Mesangial cell (primary cell): Measurements from ENCODE around the gene MRC1. TPM values are rescaled to one million over a fixed set of nuclear protein-coding genes. Genes with fewer than 3 reads are reported as not detected.

Source experiments
- total RNA-seq: library from RNA; depleted of rRNA; stranded (reverse); fragments of >200 nt; gene quantifications from 2 replicates; pipeline ENCODE4 v1.2.3, GENCODE V29; 2015

The MRC1 gene
- not detected in 2 replicates for total RNA-seq

GRCh38 chr10:17808971-17809841 lies at the start of gene MRC1:
Gene MRC1 (plus strand): TSS chr10:17809348. CDS start chr10:17809466, 118 bp downstream.

GRCh38 chr10:17951868-17952371 lies 142.8 kb downstream of the MRC1 start, which contains the start of gene SLC39A12:
Gene SLC39A12 (plus strand): TSS chr10:17951918. CDS start chr10:17953277, 1,359 bp downstream.

Other genes with a start within 250 kb of the MRC1 start
- 26.9 and 36.3 TPM in 2 replicates for gene HACD1, start 192.0 kb upstream of the MRC1 start, total RNA-seq
- gene STAM, start 165.2 kb upstream of the MRC1 start, total RNA-seq = 13.9 and 17.0 TPM in 2 replicates
- gene TMEM236, start 57.1 kb upstream of the MRC1 start, total RNA-seq = not detected in 2 replicates
- gene SLC39A12, start 142.6 kb downstream of the MRC1 start, total RNA-seq = not detected in 2 replicates